Hepatocyte (in vitro differentiated cells): ENCODE results near the gene MAGI3.

Experiments
- EZH2 ChIP-seq: fragments of 200-600 bp; sonication (generic); IDR thresholded peaks from 2 replicates; pipeline ENCODE4 v1.6.1; 2016; ENCODE audit warnings: antibody characterized with exemption, mild to moderate bottlenecking, borderline replicate concordance
- EZH2phosphoT487 ChIP-seq: fragments of 200-600 bp; sonication (generic); IDR thresholded peaks from one replicate; pipeline ENCODE4 v1.6.1; 2018; ENCODE audit warnings: antibody characterized with exemption, mild to moderate bottlenecking, low read depth, moderate library complexity; ENCODE audit not compliant: unreplicated experiment, severe bottlenecking
- TF ChIP-seq, protein P1 (sequence below): fragments of 200-600 bp; sonication (generic); IDR thresholded peaks from 2 replicates; pipeline ENCODE4 v1.5.1; 2016; ENCODE audit warnings: antibody characterized with exemption, mild to moderate bottlenecking; ENCODE audit not compliant: poor library complexity

- TF ChIP-seq, protein P1, sequence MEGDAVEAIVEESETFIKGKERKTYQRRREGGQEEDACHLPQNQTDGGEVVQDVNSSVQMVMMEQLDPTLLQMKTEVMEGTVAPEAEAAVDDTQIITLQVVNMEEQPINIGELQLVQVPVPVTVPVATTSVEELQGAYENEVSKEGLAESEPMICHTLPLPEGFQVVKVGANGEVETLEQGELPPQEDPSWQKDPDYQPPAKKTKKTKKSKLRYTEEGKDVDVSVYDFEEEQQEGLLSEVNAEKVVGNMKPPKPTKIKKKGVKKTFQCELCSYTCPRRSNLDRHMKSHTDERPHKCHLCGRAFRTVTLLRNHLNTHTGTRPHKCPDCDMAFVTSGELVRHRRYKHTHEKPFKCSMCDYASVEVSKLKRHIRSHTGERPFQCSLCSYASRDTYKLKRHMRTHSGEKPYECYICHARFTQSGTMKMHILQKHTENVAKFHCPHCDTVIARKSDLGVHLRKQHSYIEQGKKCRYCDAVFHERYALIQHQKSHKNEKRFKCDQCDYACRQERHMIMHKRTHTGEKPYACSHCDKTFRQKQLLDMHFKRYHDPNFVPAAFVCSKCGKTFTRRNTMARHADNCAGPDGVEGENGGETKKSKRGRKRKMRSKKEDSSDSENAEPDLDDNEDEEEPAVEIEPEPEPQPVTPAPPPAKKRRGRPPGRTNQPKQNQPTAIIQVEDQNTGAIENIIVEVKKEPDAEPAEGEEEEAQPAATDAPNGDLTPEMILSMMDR, result no peak
- TF ChIP-seq EZH2phosphoT487, result no peak
- TF ChIP-seq EZH2, result no peak
These were observed 61.4 kb downstream of the MAGI3 start for GRCh38 chr1:113451710-113452109.
